Measurements from ENCODE around the gene UMAD1.

UMAD1 gene

GRCh38 chr7:7764520-7765396 lies 124.2 kb downstream of the UMAD1 start:
- no peak for DNase-seq (ENCODE audit: low read depth)

GRCh38 chr7:7765422-7765821 lies 124.9 kb downstream of the UMAD1 start:
- no peak for DNase-seq (ENCODE audit: low read depth)

DNA sequence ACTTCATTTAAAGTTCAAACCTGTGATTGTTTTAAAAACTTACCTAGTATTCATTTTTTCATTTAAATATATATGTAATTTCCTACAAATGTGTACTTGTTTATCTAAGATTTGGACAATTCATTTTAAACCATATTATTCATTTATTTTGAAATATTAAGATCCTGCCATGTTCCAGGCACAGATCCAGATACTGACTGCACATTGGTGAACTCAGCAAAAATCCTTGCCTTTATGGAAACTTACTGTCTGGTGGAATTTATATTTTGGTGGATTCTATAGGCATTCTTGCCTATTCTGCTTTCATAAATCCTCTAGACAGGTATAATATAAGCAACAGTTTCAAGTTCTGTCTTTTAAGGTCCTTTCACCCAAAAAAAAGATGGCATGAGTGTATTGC lies 126.1 kb downstream of the UMAD1 start:
- peak; percentile 39 for DNase-seq (ENCODE audit: low read depth)

DNA sequence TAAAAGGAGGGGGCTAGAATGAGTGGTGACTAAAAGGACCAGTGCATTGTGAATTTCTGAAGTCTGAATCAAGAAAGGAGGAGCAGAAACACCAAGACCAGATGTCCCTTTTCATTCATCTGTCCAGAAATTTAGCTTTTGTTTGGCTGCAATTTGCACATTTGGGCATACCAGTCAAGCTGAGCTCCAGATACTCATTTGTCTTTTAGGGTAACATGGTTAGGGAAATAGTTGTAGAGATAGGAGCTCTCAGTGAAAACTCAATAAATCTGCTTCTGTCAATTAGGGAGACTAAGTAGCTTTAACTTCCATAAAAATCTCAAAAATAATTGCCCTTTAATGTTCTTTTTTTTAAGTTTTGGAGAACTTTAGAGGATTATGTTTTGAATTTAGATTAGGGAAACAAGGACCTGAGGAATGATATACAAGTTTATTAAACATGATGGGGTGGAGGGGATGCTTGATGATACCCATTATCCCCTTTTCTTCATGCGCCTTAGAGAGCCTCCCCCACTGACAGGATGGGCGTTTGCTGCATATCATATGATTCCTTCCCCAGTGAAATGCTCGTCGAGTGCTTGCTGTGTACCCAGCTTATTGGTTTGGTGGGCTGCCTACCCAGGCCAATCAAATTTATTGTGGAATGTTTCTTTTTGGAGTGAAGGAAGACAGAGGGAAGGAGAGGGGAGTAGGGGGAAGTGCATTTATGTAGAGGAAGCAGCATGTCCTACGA lies 128.6 kb downstream of the UMAD1 start:
- no peak for DNase-seq (ENCODE audit: low read depth)

- DNase-seq (ENCODE audit: low read depth): peak; percentile 74
Measured at GRCh38 chr7:7769710-7770627, 129.4 kb downstream of the UMAD1 start.

DNA sequence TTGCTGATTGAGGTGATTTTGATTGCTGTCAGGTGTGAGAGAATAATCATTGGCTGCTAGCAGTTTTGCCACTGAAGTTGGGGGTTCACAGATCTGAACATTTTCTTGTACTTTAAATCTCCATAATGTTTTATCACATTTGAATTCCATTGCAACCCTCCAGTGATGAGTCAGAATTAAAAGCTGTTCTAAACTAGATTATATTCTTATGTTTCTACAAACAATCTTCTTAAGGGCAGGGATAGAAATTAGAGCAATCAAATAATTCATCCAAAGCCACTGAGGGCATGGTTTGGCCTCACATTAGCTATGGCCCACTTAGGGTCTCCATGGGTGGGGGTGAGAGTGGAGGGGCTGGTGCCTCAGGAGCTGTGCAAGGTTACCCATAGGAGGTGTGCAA lies 130.9 kb downstream of the UMAD1 start:
- no peak for DNase-seq (ENCODE audit: low read depth)

DNA sequence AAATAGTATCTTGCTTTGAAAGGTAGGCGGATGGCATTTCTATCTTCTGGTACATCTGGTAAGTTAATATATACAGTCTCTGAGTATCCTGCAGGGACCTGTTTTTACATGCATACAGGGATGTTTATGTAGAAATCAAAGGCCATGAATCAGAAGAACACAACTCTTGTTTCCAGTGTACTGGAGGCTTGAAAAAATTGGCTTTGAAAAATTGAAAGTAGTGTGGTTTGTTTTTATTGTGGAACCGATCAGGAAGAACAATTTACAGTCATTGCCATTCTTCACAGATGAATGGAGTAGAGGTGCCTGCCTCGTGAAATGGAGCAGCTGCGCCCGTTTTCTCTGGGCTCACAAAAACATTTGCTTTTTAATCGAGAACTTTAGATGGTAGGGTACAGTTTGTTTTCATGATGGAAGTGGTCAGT lies 131.9 kb downstream of the UMAD1 start:
- DNase-seq (ENCODE audit: low read depth): peak; percentile 9

- DNase-seq (ENCODE audit: low read depth): no peak
Measured at GRCh38 chr7:7773334-7774309, 133.1 kb downstream of the UMAD1 start.

DNA sequence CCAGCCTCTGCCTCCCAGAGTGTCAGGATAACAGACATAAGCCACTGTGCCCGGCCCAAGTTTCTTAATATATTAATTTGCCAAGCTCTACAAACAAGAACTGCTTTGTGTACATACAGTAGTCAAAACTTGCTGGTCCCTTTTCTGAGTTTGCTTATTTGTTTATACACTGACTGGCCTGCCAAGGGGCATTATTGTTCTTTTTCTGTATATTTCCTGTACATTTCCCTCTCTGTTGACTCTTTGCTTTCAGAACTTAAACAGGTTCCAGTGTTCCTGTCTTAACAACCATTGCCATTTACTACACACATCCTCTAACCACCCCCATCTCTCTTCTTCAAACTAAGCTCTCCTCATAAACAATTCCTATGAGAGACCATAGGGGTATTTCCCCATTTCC lies 139.3 kb downstream of the UMAD1 start:
- no peak for DNase-seq (ENCODE audit: low read depth)

- DNase-seq (ENCODE audit: low read depth): no peak
Measured at GRCh38 chr7:7783001-7783400, 142.4 kb downstream of the UMAD1 start.

DNA sequence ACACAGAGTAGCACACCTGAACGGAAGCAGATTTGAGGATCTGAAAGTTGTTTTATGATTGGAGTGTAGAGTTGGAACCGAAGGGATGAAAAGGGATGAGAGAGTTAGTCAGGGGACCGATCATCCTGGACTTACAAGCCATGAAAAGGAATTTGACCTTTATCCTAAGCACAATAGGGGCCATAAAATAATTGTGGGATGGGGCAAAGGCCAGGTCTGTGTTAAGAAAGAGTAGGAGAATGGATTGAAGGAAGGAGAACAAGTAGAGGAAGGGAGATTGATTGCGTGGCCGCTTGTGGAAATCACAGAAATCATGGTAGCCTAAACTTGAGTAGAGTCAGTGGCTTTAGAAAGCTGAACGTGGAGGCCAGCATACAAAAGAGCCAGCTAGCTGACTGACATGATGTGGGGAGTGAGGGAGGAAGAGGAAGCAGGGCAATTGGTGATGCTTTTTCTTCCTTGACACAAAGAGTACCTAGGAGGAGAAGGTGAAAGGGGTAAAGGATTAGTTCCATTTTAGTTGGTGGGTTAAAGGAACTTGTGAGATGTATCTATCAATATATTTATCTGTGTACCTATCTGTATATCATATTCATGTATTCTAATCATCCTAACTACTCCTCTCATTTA lies 144.9 kb downstream of the UMAD1 start:
- DNase-seq (ENCODE audit: low read depth): no peak

DNA sequence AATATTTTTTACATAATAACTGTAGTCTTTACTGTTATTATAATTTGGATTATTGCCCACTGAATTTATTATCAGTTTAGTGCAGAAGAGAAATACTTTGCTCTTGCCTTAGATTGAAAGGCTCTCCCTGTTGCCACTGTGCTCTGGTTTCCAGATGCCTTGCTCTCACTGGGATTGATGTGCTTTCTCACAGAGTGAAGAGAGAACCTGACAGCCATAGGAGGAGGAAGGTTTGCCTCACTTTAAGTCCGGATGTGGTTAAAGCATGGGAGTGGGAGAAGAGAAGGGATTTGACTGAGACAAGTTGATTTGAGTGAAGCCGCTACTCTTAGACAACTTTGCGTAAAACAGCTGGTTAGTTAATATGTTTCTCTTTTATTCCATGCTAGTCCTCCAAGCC lies 146.0 kb downstream of the UMAD1 start:
- no peak for DNase-seq (ENCODE audit: low read depth)

- no peak for DNase-seq (ENCODE audit: low read depth)
Measured at GRCh38 chr7:7789551-7789988, 149.0 kb downstream of the UMAD1 start.

GRCh38 chr7:7790041-7790741 lies 149.6 kb downstream of the UMAD1 start:
- DNase-seq (ENCODE audit: low read depth): no peak

- DNase-seq (ENCODE audit: low read depth): peak; percentile 36
Measured at GRCh38 chr7:7791523-7791922, 151.0 kb downstream of the UMAD1 start.

- no peak for DNase-seq (ENCODE audit: low read depth)
Measured at GRCh38 chr7:7792056-7792455, 151.5 kb downstream of the UMAD1 start.

DNA sequence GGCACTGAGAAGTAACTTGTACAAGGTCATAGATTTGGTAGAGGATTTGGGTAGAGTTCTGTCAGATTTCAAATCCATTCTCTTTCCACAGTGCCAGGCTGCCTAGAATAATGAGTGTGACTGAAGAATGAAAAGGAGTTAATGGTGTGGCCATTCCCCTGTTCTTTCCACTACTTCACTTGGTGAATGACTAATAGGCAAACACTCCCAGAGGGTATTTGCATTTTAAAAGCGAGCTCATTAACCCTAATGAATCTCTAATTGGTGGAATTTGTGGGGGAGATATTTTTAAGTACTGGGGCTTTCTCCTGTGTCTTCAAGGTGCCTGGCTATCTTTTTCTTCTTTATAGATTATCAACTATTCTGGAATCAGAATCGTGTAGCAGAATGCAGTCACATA lies 152.7 kb downstream of the UMAD1 start:
- no peak for DNase-seq (ENCODE audit: low read depth)

DNA sequence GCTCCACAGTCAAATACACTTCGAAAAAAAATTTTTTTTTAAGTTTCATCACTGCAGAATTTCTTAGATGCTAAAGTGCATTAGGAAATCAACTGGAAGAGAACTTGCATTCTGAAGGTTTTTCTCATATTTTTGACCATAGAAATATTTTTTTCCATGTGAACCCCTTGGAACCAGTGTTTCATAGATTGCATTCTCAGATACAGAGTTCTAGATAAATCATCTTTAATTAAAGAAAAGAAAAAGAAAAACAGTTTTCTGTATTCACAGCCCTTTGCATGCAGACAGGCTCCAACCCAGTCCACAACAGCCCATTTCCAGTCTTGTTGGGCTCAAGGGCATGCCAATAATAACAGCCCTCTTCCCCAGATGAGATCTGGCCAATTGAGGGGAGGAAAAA lies 153.4 kb downstream of the UMAD1 start:
- peak; percentile 30 for DNase-seq (ENCODE audit: low read depth)

DNA sequence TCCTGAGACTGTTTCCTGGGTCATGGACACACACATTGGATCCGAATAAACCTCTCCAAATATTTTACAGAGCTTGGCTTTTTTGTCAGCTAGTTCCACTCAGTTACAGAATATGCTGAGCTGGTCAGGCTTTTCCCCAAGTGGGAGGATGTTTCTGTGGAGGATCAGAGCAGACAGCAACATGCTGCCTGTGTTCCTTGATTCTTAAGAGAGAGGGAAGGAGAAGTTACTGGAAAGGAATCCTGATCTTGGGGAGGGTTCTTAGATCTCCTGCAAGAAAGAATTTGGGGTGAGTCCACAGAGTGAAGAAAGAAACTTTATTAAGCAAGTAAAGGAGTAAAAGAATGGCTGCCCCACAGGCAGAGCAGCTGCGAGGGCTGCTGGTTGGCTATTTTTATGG lies 154.7 kb downstream of the UMAD1 start:
- no peak for DNase-seq (ENCODE audit: low read depth)

GRCh38 chr7:7795630-7796121 lies 155.1 kb downstream of the UMAD1 start:
- peak; percentile 3 for DNase-seq (ENCODE audit: low read depth)
